ENCODE data around the gene MAP1LC3C.

MAP1LC3C gene

GRCh38 chr1:241999026-241999425 lies at the start of gene MAP1LC3C:
TSS of gene MAP1LC3C (minus strand) at chr1:241999098. CDS start at chr1:241999008, 90 bp downstream.
- DNase-seq (ENCODE audit: low read depth), result no peak

- no peak for DNase-seq (ENCODE audit: low read depth)
Measured at GRCh38 chr1:242043165-242043564, 44.3 kb upstream of the MAP1LC3C start.

GRCh38 chr1:242034392-242034791 lies 35.5 kb upstream of the MAP1LC3C start:
- no peak for DNase-seq (ENCODE audit: low read depth)

- no peak for DNase-seq (ENCODE audit: low read depth)
Measured at GRCh38 chr1:242033447-242033846, 34.5 kb upstream of the MAP1LC3C start.

GRCh38 chr1:242030071-242030470 lies 31.2 kb upstream of the MAP1LC3C start:
- DNase-seq (ENCODE audit: low read depth), result no peak

- DNase-seq (ENCODE audit: low read depth), result no peak
Measured at GRCh38 chr1:242025681-242026080, 26.8 kb upstream of the MAP1LC3C start.

GRCh38 chr1:242023805-242024204 lies 24.9 kb upstream of the MAP1LC3C start:
- DNase-seq (ENCODE audit: low read depth), result no peak

GRCh38 chr1:242019018-242019417 lies 20.1 kb upstream of the MAP1LC3C start:
- DNase-seq (ENCODE audit: low read depth), result no peak

- DNase-seq (ENCODE audit: low read depth), result no peak
Measured at GRCh38 chr1:242017580-242018233, 18.8 kb upstream of the MAP1LC3C start.

- DNase-seq (ENCODE audit: low read depth), result no peak
Measured at GRCh38 chr1:242016479-242016878, 17.6 kb upstream of the MAP1LC3C start.

GRCh38 chr1:242011894-242012660 lies 13.2 kb upstream of the MAP1LC3C start:
- no peak for DNase-seq (ENCODE audit: low read depth)

- no peak for DNase-seq (ENCODE audit: low read depth)
Measured at GRCh38 chr1:242008826-242009495, 10.1 kb upstream of the MAP1LC3C start.

- DNase-seq (ENCODE audit: low read depth), result no peak
Measured at GRCh38 chr1:242006976-242007375, 8.1 kb upstream of the MAP1LC3C start.

- DNase-seq (ENCODE audit: low read depth), result no peak
Measured at GRCh38 chr1:242005866-242006535, 7.1 kb upstream of the MAP1LC3C start.

GRCh38 chr1:242004751-242005495 lies 6.0 kb upstream of the MAP1LC3C start:
- no peak for DNase-seq (ENCODE audit: low read depth)

GRCh38 chr1:242002510-242002909 lies 3.6 kb upstream of the MAP1LC3C start:
- no peak for DNase-seq (ENCODE audit: low read depth)

GRCh38 chr1:242002072-242002471 lies 3.2 kb upstream of the MAP1LC3C start:
- no peak for DNase-seq (ENCODE audit: low read depth)

GRCh38 chr1:242000434-242000833 lies 1.5 kb upstream of the MAP1LC3C start:
- no peak for DNase-seq (ENCODE audit: low read depth)

GRCh38 chr1:241998412-241998921 lies 431 bp downstream of the MAP1LC3C start:
- peak; percentile 75 for DNase-seq (ENCODE audit: low read depth)

- DNase-seq (ENCODE audit: low read depth), result no peak
Measured at GRCh38 chr1:241997401-241997998, 1.4 kb downstream of the MAP1LC3C start.

- DNase-seq (ENCODE audit: low read depth), result no peak
Measured at GRCh38 chr1:241994171-241994570, 4.7 kb downstream of the MAP1LC3C start.
